Measurements from ENCODE around the gene PHRF1. TPM values are rescaled to one million over a fixed set of nuclear protein-coding genes. Genes with fewer than 3 reads are reported as not detected.

The PHRF1 gene
- polyA plus RNA-seq, 1 donor = 40.5 TPM

DNA sequence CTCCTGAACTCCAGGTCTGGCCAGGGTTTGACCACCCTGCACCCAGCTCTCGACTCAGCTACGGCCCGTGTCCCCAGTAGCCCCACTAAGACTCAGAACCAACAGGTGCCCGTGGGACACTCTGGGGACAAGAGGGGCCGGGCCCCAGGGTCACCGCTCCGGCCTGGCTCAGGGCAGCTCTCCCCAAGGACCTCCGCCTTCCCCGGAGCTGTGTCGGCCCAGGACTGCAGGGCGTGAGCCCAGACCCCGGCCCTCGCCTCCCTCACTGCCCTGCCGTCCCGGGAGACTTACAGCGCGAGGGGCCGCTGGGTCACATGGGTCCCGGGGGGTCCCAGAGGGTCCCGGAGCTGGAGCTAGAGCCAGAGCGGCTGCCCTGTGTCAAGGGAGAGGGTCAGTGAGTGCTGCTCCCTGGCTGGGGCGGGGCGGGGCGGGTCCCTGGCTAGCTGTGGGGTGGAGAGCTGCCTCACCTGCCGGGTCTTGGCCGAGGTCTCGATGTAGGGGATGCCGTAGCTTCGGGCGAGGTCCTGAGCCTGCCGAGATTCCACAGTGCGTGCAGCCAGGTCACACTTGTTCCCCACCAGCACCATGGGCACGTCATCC is 43.2 kb upstream of the PHRF1 start:
- Histone ChIP-seq H3K4me3 (ENCODE audit: low read length) (no peak overlapping the region), H3K36me3 (ENCODE audit: control insufficient read depth, insufficient read depth, low read length) (peaks cover 28% of the 10 kb centered on the region), H3K27ac (ENCODE audit: low read length) (no peak overlapping the region), H3K4me1 (ENCODE audit: control insufficient read depth, insufficient read depth, low read length) (peaks cover 17% of the 10 kb centered on the region), H3K27me3 (ENCODE audit: control insufficient read depth, insufficient read depth, low read length) (peaks cover 19% of the 10 kb centered on the region), H3K9me3 (ENCODE audit: control insufficient read depth, low read depth, low read length) (peaks cover 9% of the 10 kb centered on the region)
- WGBS (ENCODE audit: insufficient coverage, low lambda C conversion rate) = no CpG with 5 or more reads among the region's 33 CpGs
- no peak for DNase-seq

GRCh38 chr11:533586-534395 is 42.5 kb upstream of the PHRF1 start:
- Histone ChIP-seq H3K9me3 (ENCODE audit: control insufficient read depth, low read depth, low read length) (peaks cover 9% of the 10 kb centered on the region), H3K27me3 (ENCODE audit: control insufficient read depth, insufficient read depth, low read length) (peaks cover 22% of the 10 kb centered on the region), H3K4me1 (ENCODE audit: control insufficient read depth, insufficient read depth, low read length) (peaks cover 19% of the 10 kb centered on the region), H3K36me3 (ENCODE audit: control insufficient read depth, insufficient read depth, low read length) (peaks cover 28% of the 10 kb centered on the region), H3K27ac (ENCODE audit: low read length) (no peak overlapping the region), H3K4me3 (ENCODE audit: low read length) (peak overlapping the region; percentile 78)
- DNase-seq = no peak
- no CpG with 5 or more reads among the region's 37 CpGs for WGBS (ENCODE audit: insufficient coverage, low lambda C conversion rate)

- Histone ChIP-seq H3K4me3 (ENCODE audit: low read length) (peak overlapping the region; percentile 78), H3K4me1 (ENCODE audit: control insufficient read depth, insufficient read depth, low read length) (peaks cover 19% of the 10 kb centered on the region), H3K9me3 (ENCODE audit: control insufficient read depth, low read depth, low read length) (peaks cover 9% of the 10 kb centered on the region), H3K36me3 (ENCODE audit: control insufficient read depth, insufficient read depth, low read length) (peaks cover 28% of the 10 kb centered on the region), H3K27me3 (ENCODE audit: control insufficient read depth, insufficient read depth, low read length) (peaks cover 22% of the 10 kb centered on the region), H3K27ac (ENCODE audit: low read length) (no peak overlapping the region)
- DNase-seq = peak in 1 of 2 donors; percentile 28
- WGBS (ENCODE audit: insufficient coverage, low lambda C conversion rate) = no CpG with 5 or more reads among the region's 66 CpGs
Measured at GRCh38 chr11:534396-535209, 41.7 kb upstream of the PHRF1 start.

DNA sequence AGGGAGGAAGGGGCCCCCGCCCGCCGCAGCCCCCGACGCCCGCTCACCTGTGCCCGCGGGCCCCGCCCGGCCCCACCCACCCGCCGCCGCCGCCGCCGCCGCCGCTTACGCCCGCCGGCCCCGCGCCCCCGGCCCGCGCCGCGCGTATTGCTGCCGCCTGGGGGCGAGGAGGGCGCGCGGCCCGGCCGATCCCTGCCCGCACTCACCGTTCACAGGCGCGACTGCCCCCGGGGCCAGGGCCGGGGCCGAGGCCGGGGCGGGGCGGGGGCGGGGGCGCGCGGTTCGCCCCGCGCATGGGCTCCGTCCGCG is 41.1 kb upstream of the PHRF1 start:
- no peak overlapping the region for H3K27ac ChIP-seq (ENCODE audit: low read length)
- no CpG with 5 or more reads among the region's 56 CpGs for WGBS (ENCODE audit: insufficient coverage, low lambda C conversion rate)
- DNase-seq = no peak

GRCh38 chr11:535519-536454 is 40.5 kb upstream of the PHRF1 start, which contains the start of gene HRAS:
Gene HRAS (minus strand): TSS chr11:535576.
- no CpG with 5 or more reads among the region's 97 CpGs for WGBS (ENCODE audit: insufficient coverage, low lambda C conversion rate)
- H3K4me1 ChIP-seq (ENCODE audit: control insufficient read depth, insufficient read depth, low read length) = peaks cover 19% of the 10 kb centered on the region
- H3K4me3 ChIP-seq (ENCODE audit: low read length) = peak within 1 kb of the TSS; percentile 78
- peak within 1 kb of the TSS; percentile 60 for H3K27ac ChIP-seq (ENCODE audit: low read length)
- DNase-seq = peak; percentile 95 to 97
- peaks cover 22% of the 10 kb centered on the region for H3K27me3 ChIP-seq (ENCODE audit: control insufficient read depth, insufficient read depth, low read length)
- peaks cover 28% of the 10 kb centered on the region for H3K36me3 ChIP-seq (ENCODE audit: control insufficient read depth, insufficient read depth, low read length)
- H3K9me3 ChIP-seq (ENCODE audit: control insufficient read depth, low read depth, low read length) = peaks cover 9% of the 10 kb centered on the region

More for the DNA sequence above, 41.1 kb upstream of the PHRF1 start:
- Histone ChIP-seq H3K9me3 (ENCODE audit: control insufficient read depth, low read depth, low read length) (peaks cover 9% of the 10 kb centered on the region), H3K27me3 (ENCODE audit: control insufficient read depth, insufficient read depth, low read length) (peaks cover 22% of the 10 kb centered on the region), H3K4me1 (ENCODE audit: control insufficient read depth, insufficient read depth, low read length) (peaks cover 19% of the 10 kb centered on the region), H3K4me3 (ENCODE audit: low read length) (peak overlapping the region; percentile 78), H3K36me3 (ENCODE audit: control insufficient read depth, insufficient read depth, low read length) (peaks cover 28% of the 10 kb centered on the region)

DNA sequence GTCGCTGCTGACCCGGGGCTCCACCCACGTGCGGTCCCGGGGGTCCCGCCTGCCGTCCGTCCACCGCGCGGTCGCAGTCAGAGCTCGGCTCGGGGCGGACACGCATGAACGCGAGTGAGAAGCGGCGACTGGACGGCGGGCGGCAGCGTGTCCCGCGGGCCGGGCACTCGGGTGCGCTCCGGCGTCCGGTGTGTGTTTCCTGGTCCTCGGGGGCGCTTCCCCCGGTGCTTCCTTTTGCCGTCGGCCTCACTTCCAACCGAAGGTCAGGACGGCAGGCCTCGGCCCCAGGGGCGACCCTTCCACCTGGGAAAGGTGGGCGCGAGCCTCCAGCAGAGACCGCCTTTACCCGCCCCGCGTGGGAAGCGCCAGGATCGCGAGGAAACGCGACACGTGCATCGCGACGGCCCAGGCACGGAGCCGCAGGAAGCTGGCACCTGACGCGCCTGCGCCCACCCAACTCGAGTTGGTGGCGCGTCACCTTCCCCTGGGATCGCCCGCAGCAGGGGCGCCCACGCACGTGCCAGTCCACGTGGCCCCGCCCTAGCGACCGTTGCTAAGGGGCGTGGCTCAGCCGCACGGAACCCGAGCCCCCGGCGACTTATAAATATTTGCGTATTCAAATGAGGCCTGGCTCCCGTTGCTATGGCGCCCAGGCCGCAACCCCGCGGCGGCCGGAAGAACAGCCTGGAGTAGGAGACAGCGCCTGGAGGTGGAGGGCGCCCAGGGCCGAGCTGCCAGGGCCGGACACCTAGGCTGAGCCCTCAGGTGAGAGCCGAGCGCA is 39.2 kb upstream of the PHRF1 start, which contains the start of gene LRRC56:
TSS of gene LRRC56 (plus strand) at position 687 of the 781 bp plus-strand sequence. CDS start 3,158 bp downstream, outside the sequence.
- peak within 1 kb of the TSS; percentile 38 for H3K4me3 ChIP-seq (ENCODE audit: low read length)
- H3K4me1 ChIP-seq (ENCODE audit: control insufficient read depth, insufficient read depth, low read length) = peaks cover 19% of the 10 kb centered on the region
- peak; percentile 79 to 87 for DNase-seq
- peaks cover 9% of the 10 kb centered on the region for H3K9me3 ChIP-seq (ENCODE audit: control insufficient read depth, low read depth, low read length)
- H3K36me3 ChIP-seq (ENCODE audit: control insufficient read depth, insufficient read depth, low read length) = peaks cover 19% of the 10 kb centered on the region
- H3K27me3 ChIP-seq (ENCODE audit: control insufficient read depth, insufficient read depth, low read length) = peaks cover 22% of the 10 kb centered on the region
- WGBS (ENCODE audit: insufficient coverage, low lambda C conversion rate) = no CpG with 5 or more reads among the region's 93 CpGs
- H3K27ac ChIP-seq (ENCODE audit: low read length) = no peak within 1 kb of the TSS

GRCh38 chr11:537622-538430 is 38.4 kb upstream of the PHRF1 start:
- Histone ChIP-seq H3K9me3 (ENCODE audit: control insufficient read depth, low read depth, low read length) (peaks cover 9% of the 10 kb centered on the region), H3K4me1 (ENCODE audit: control insufficient read depth, insufficient read depth, low read length) (peaks cover 19% of the 10 kb centered on the region), H3K36me3 (ENCODE audit: control insufficient read depth, insufficient read depth, low read length) (peaks cover 11% of the 10 kb centered on the region), H3K4me3 (ENCODE audit: low read length) (peak overlapping the region; percentile 38), H3K27me3 (ENCODE audit: control insufficient read depth, insufficient read depth, low read length) (peaks cover 22% of the 10 kb centered on the region), H3K27ac (ENCODE audit: low read length) (no peak overlapping the region)
- no CpG with 5 or more reads among the region's 19 CpGs for WGBS (ENCODE audit: insufficient coverage, low lambda C conversion rate)
- no peak for DNase-seq

DNA sequence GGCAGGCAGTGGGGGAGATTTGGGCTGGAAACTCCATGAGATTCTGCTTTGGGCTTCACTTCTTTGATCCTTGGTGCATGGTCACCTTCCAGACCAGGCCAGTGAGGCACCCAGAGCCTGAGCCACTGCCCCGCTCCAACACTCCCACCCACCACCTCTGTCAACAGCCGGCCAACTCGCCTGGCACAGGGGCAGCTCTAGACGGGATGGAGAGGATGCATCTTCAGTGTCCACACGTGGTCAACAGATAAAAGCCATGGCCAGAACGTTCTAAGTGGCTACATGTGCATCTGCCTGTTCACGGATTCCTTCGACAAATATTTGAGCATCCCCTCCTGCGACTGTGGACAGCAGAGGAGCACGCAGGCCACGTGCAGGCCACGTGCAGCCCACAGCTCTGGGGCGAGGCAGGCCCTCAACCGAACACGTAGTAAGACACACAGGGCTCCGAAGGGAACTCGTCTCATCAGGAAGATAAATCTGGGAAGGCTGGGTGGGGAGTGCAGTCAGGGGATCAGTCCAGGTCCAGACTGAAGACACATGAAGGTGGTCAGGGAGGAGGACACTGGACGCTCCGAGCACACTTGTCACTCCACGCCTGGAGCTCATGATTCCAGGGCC is 37.7 kb upstream of the PHRF1 start:
- Histone ChIP-seq H3K9me3 (ENCODE audit: control insufficient read depth, low read depth, low read length) (peaks cover 9% of the 10 kb centered on the region), H3K4me1 (ENCODE audit: control insufficient read depth, insufficient read depth, low read length) (peaks cover 19% of the 10 kb centered on the region), H3K4me3 (ENCODE audit: low read length) (no peak overlapping the region), H3K27me3 (ENCODE audit: control insufficient read depth, insufficient read depth, low read length) (peaks cover 22% of the 10 kb centered on the region), H3K27ac (ENCODE audit: low read length) (no peak overlapping the region), H3K36me3 (ENCODE audit: control insufficient read depth, insufficient read depth, low read length) (peaks cover 4% of the 10 kb centered on the region)
- no CpG with 5 or more reads among the region's 20 CpGs for WGBS (ENCODE audit: insufficient coverage, low lambda C conversion rate)
- no peak for DNase-seq

All from large intestine (tissue), 3 donors.